GM12892 (cell line): ENCODE data around the gene ATAD5.
A peak's percentile ranks its signal among the peaks of the same experiment; 100 is the strongest.

Experiments used
- DNase-seq: peaks from one replicate; pipeline ENCODE4 v3.0.0; 2011; ENCODE audit not compliant: insufficient read length
- FAIRE-seq: peaks from 2 replicates; lab custom pipeline; 2011; peaks lifted over from hg19 to GRCh38; lab: Jason Lieb, UNC
- POLR2A ChIP-seq: IDR thresholded peaks from 2 replicates; pipeline ENCODE4 v1.6.1; 2011; ENCODE audit warnings: low read depth, low read length, control low read depth
- POLR2AphosphoS5 ChIP-seq: IDR thresholded peaks from 2 replicates; pipeline ENCODE4 v1.6.1; 2011; ENCODE audit warnings: low read depth, low read length, control low read depth
- TAF1 ChIP-seq: IDR thresholded peaks from 2 replicates; pipeline ENCODE4 v1.6.1; 2011; ENCODE audit warnings: low read depth, mild to moderate bottlenecking, control low read depth, low read length, borderline replicate concordance

Gene ATAD5

GRCh38 chr17:30827082-30827481 is 4.7 kb upstream of the ATAD5 start:
- DNase-seq (no peak), FAIRE-seq (no peak)
- TF ChIP-seq TAF1: no peak
- no peak for TF ChIP-seq POLR2AphosphoS5
- TF ChIP-seq POLR2A: no peak

- DNase-seq: no peak
- FAIRE-seq: no peak
- TF ChIP-seq POLR2AphosphoS5 (no peak), POLR2A (no peak), TAF1 (no peak)
These were observed 2.7 kb upstream of the ATAD5 start for GRCh38 chr17:30829022-30829421.

- DNase-seq (no peak), FAIRE-seq (no peak)
- TF ChIP-seq TAF1 (no peak), POLR2AphosphoS5 (no peak)
These were observed 509 bp upstream of the ATAD5 start for GRCh38 chr17:30831257-30831656.

- TF ChIP-seq POLR2AphosphoS5 (no peak), TAF1 (no peak), POLR2A (no peak)
- no peak for DNase-seq
- peak; percentile 33 for FAIRE-seq
These were observed 815 bp downstream of the ATAD5 start for GRCh38 chr17:30832438-30833124.

GRCh38 chr17:30838202-30838807 is 6.5 kb downstream of the ATAD5 start:
- TF ChIP-seq POLR2A: no peak
- no peak for TF ChIP-seq TAF1
- no peak for TF ChIP-seq POLR2AphosphoS5
- FAIRE-seq (no peak), DNase-seq (no peak)

- TF ChIP-seq POLR2AphosphoS5: no peak
- no peak for TF ChIP-seq TAF1
- TF ChIP-seq POLR2A: no peak
- FAIRE-seq: no peak
- no peak for DNase-seq
These were observed 9.0 kb downstream of the ATAD5 start for GRCh38 chr17:30840771-30841170.

GRCh38 chr17:30848021-30848420 is 16.3 kb downstream of the ATAD5 start:
- TF ChIP-seq TAF1 (no peak), POLR2A (no peak), POLR2AphosphoS5 (no peak)
- FAIRE-seq (no peak), DNase-seq (no peak)

GRCh38 chr17:30854146-30854545 is 22.4 kb downstream of the ATAD5 start:
- TF ChIP-seq POLR2AphosphoS5: no peak
- TF ChIP-seq POLR2A: no peak
- TF ChIP-seq TAF1: no peak
- FAIRE-seq: no peak
- DNase-seq: no peak

GRCh38 chr17:30858556-30859250 is 26.9 kb downstream of the ATAD5 start:
- no peak for TF ChIP-seq POLR2A
- TF ChIP-seq POLR2AphosphoS5: no peak
- TF ChIP-seq TAF1: no peak
- DNase-seq (no peak), FAIRE-seq (peak; percentile 38)

- no peak for TF ChIP-seq POLR2AphosphoS5
- no peak for TF ChIP-seq TAF1
- no peak for TF ChIP-seq POLR2A
- no peak for FAIRE-seq
- no peak for DNase-seq
These were observed 32.9 kb downstream of the ATAD5 start for GRCh38 chr17:30864636-30865035.

GRCh38 chr17:30869005-30869404 is 37.2 kb downstream of the ATAD5 start:
- FAIRE-seq (no peak), DNase-seq (no peak)
- TF ChIP-seq POLR2AphosphoS5 (no peak), TAF1 (no peak), POLR2A (no peak)

GRCh38 chr17:30886187-30886586 is 54.4 kb downstream of the ATAD5 start:
- no peak for FAIRE-seq
- no peak for TF ChIP-seq POLR2A
- TF ChIP-seq POLR2AphosphoS5: no peak
- TF ChIP-seq TAF1: no peak
- no peak for DNase-seq

GRCh38 chr17:30894236-30894635 is 62.5 kb downstream of the ATAD5 start:
- FAIRE-seq: no peak
- no peak for DNase-seq

More at GRCh38 chr17:30894236-30894635, 62.5 kb downstream of the ATAD5 start:
- TF ChIP-seq POLR2AphosphoS5 (no peak), POLR2A (no peak), TAF1 (no peak)
